ENCODE results near the gene PFDN4. TPM values are rescaled to one million over a fixed set of nuclear protein-coding genes. Genes with fewer than 3 reads are reported as not detected.
"Not testable (repeated sequence)": the region's sequence is repeated elsewhere in the genome, so short reads cannot be mapped to it uniquely, and the experiment has no call there.

PFDN4 gene
- total RNA-seq, 2 experiments from 2014 or later, result 22.2 to 24.5 TPM

GRCh38 chr20:54244113-54244512 lies 36.2 kb downstream of the PFDN4 start:
- Mint-ChIP-seq H3K27ac (no peak overlapping the region), H3K27me3 (ENCODE audit: low read depth) (peaks cover 6% of the 10 kb centered on the region), H3K4me1 (ENCODE audit: low read depth) (no peaks in the 10 kb centered on the region), H3K9me3 (ENCODE audit: insufficient read depth) (no peaks in the 10 kb centered on the region), H3K36me3 (ENCODE audit: low read depth) (no peaks in the 10 kb centered on the region), H3K4me3 (no peak overlapping the region)
- CTCF ChIA-PET, result no interaction called here
- POLR2A ChIA-PET, result interaction anchor here (1.2 kb wide), 1 partner anchor 22 kb away, joined by 3 read pairs; no protein-coding TSS in a partner anchor
- no peak for DNase-seq
- no peak for ATAC-seq

DNA sequence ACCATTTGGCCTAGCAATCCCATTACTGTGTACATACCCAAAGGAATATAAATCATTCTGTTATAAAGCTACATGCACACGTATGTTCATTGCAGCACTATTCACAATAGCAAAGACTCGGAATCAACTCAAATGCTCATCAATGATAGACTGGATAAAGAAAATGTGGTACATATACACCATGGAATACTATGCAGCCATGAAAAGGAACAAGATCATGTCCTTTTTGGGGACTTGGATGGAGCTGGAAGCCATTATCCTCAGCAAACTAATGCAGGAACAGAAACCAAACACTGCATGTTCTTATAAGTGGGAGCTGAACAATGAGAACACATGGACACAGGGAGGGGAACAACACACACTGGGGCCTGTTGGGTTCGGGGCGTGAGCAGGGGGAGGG lies 40.8 kb downstream of the PFDN4 start:
- H3K9me3 Mint-ChIP-seq (ENCODE audit: insufficient read depth); H3K4me3 Mint-ChIP-seq; H3K27ac Mint-ChIP-seq; H3K36me3 Mint-ChIP-seq (ENCODE audit: low read depth); H3K4me1 Mint-ChIP-seq (ENCODE audit: low read depth); DNase-seq; ATAC-seq; H3K27me3 Mint-ChIP-seq (ENCODE audit: low read depth); POLR2A ChIA-PET: not testable (repeated sequence)
- CTCF ChIA-PET, result interaction anchor here (0.6 kb wide), 1 partner anchor 682 kb away, joined by 3 read pairs; no protein-coding TSS in a partner anchor

- Mint-ChIP-seq H3K36me3 (ENCODE audit: low read depth) (no peaks in the 10 kb centered on the region), H3K27ac (no peak overlapping the region), H3K9me3 (ENCODE audit: insufficient read depth) (no peaks in the 10 kb centered on the region), H3K4me3 (no peak overlapping the region), H3K27me3 (ENCODE audit: low read depth) (no peaks in the 10 kb centered on the region), H3K4me1 (ENCODE audit: low read depth) (no peaks in the 10 kb centered on the region)
- no peak for DNase-seq
- no peak for ATAC-seq
- POLR2A ChIA-PET, result no interaction called here
- CTCF ChIA-PET, result no interaction called here
Observed at GRCh38 chr20:54250691-54251090, 42.8 kb downstream of the PFDN4 start.

DNA sequence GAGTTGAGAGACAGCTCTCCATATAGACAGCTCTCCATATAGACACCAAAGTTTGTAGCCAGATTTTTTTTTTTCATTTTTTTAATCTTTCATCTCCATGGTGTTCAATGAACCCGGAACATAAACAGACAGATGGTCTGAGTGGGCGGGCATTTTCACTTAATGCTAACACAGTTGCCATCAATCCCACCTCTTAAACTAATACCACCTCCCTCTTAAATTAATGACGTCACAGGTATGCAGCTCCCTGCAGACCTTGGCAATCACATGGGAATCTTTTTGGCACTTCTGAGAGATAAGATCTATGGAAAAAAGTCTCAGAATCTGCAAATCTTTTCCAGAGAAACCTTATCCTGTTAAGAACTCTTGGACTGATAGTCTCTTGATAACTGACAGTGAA lies 43.2 kb downstream of the PFDN4 start:
- H3K27me3 Mint-ChIP-seq (ENCODE audit: low read depth), result no peaks in the 10 kb centered on the region
- ChIA-PET CTCF (interaction anchor here (1.5 kb wide), 1 partner anchor 17 kb away, joined by 4 read pairs; no protein-coding TSS in a partner anchor), POLR2A (no interaction called here)
- H3K9me3 Mint-ChIP-seq (ENCODE audit: insufficient read depth), result no peaks in the 10 kb centered on the region
- H3K36me3 Mint-ChIP-seq (ENCODE audit: low read depth), result no peaks in the 10 kb centered on the region
- no peak for ATAC-seq
- H3K27ac Mint-ChIP-seq, result no peak overlapping the region
- H3K4me1 Mint-ChIP-seq (ENCODE audit: low read depth), result no peaks in the 10 kb centered on the region
- DNase-seq, result no peak
- no peak overlapping the region for H3K4me3 Mint-ChIP-seq

- Mint-ChIP-seq H3K9me3 (ENCODE audit: insufficient read depth) (no peaks in the 10 kb centered on the region), H3K4me3 (no peak overlapping the region), H3K27ac (no peak overlapping the region), H3K36me3 (ENCODE audit: low read depth) (no peaks in the 10 kb centered on the region), H3K27me3 (ENCODE audit: low read depth) (no peaks in the 10 kb centered on the region), H3K4me1 (ENCODE audit: low read depth) (no peaks in the 10 kb centered on the region)
- POLR2A ChIA-PET, result no interaction called here
- CTCF ChIA-PET, result interaction anchor here (0.6 kb wide), 1 partner anchor 38 kb away, joined by 3 read pairs; no protein-coding TSS in a partner anchor
- DNase-seq, result no peak
- no peak for ATAC-seq
Observed at GRCh38 chr20:54254596-54254995, 46.7 kb downstream of the PFDN4 start.

DNA sequence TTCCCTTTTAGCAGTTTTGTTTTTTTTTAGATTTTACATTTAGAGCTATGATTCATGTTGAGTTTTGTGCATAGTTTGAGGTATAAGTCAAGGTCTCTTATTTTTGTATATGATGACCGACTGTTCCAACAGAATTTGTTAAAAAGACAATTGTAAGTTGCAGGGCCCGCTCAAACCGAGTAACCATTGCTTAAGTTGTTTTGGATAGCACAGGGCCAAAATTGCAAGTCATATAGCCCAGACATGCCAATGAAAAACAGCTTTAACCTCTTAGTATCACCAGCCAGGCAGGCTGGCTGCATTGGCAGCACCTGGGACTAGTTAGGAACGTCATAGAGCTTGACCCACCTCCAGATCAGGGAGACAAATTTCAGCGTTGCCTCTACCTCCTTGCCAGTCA lies 47.3 kb downstream of the PFDN4 start:
- no peaks in the 10 kb centered on the region for H3K9me3 Mint-ChIP-seq (ENCODE audit: insufficient read depth)
- H3K4me3 Mint-ChIP-seq, result no peak overlapping the region
- ChIA-PET CTCF (interaction anchor here (0.6 to 0.8 kb wide), 2 partner anchors 33 to 37 kb away, joined by 3 read pairs; no protein-coding TSS in a partner anchor), POLR2A (no interaction called here)
- ATAC-seq (no peak), DNase-seq (no peak)
- H3K27me3 Mint-ChIP-seq (ENCODE audit: low read depth), result no peaks in the 10 kb centered on the region
- H3K36me3 Mint-ChIP-seq (ENCODE audit: low read depth), result no peaks in the 10 kb centered on the region
- H3K4me1 Mint-ChIP-seq (ENCODE audit: low read depth), result no peaks in the 10 kb centered on the region
- no peak overlapping the region for H3K27ac Mint-ChIP-seq

GRCh38 chr20:54256202-54256601 lies 48.3 kb downstream of the PFDN4 start:
- no peak for DNase-seq
- no peaks in the 10 kb centered on the region for H3K36me3 Mint-ChIP-seq (ENCODE audit: low read depth)
- POLR2A ChIA-PET, result no interaction called here
- ATAC-seq, result no peak
- H3K4me1 Mint-ChIP-seq (ENCODE audit: low read depth), result no peaks in the 10 kb centered on the region
- no peaks in the 10 kb centered on the region for H3K9me3 Mint-ChIP-seq (ENCODE audit: insufficient read depth)
- no peaks in the 10 kb centered on the region for H3K27me3 Mint-ChIP-seq (ENCODE audit: low read depth)
- no peak overlapping the region for H3K4me3 Mint-ChIP-seq
- CTCF ChIA-PET, result no interaction called here
- H3K27ac Mint-ChIP-seq, result no peak overlapping the region

DNA sequence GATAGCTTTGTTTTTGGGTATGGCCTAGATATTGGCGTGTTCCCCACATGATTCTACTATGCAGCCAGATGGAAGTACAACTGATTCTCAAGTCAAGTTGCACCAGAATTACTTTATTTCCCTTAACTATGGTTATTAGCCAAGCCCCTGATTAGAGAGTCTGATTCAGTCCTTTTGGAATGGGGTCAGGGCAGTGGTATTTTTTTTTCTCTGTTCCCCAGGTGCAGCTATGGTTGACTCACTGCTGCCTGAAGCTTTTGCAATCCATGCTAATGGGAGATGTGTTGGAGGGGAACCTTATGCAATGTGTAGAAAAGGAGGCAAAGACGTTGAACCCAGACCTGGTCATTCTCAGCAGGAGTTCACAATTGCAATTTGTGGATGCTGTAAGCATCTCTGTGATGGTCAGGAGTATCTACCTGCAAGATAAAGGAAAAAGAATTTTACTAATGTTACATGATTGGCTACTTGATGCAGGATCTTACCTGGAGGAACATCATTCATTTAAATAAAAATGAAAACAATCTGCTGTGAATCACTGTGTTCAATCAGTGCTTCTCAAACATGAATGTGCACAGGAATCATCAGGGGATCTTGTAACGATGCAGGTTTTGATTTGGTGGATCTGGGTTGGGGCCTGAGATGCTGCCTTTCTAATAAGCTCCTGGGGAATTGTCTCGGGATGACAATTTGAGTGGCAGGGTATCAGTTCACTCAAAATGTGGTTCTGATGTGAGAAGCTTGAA lies 49.4 kb downstream of the PFDN4 start:
- ATAC-seq (no peak), DNase-seq (no peak)
- POLR2A ChIA-PET, result interaction anchor here (0.6 kb wide), 1 partner anchor 132 kb away, joined by 3 read pairs; no protein-coding TSS in a partner anchor
- Mint-ChIP-seq H3K27me3 (ENCODE audit: low read depth) (no peaks in the 10 kb centered on the region), H3K27ac (no peak overlapping the region), H3K4me3 (no peak overlapping the region), H3K4me1 (ENCODE audit: low read depth) (no peaks in the 10 kb centered on the region), H3K9me3 (ENCODE audit: insufficient read depth) (no peaks in the 10 kb centered on the region), H3K36me3 (ENCODE audit: low read depth) (no peaks in the 10 kb centered on the region)
- CTCF ChIA-PET, result no interaction called here

DNA sequence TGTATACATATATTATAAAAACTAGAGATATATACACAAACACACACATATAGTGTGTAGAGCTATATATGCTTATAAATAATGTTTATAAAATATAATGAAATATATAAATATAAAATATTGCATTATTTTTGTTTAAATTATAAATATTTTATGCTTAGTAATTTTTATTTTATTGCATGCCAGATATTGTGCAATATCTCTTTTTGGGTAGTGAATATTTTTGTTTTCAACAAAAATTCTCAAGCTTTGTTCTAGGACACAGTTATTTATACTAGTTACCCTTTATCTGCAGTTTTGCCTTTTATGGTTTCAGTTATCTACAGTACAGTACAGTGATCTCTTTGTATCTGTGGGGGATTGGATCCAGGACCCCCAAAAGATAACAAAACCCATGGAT lies 52.2 kb downstream of the PFDN4 start:
- H3K27me3 Mint-ChIP-seq (ENCODE audit: low read depth), result peaks cover 3% of the 10 kb centered on the region
- CTCF ChIA-PET, result no interaction called here
- H3K27ac Mint-ChIP-seq, result no peak overlapping the region
- POLR2A ChIA-PET, result no interaction called here
- H3K4me3 Mint-ChIP-seq, result no peak overlapping the region
- no peaks in the 10 kb centered on the region for H3K36me3 Mint-ChIP-seq (ENCODE audit: low read depth)
- H3K4me1 Mint-ChIP-seq (ENCODE audit: low read depth), result no peaks in the 10 kb centered on the region
- H3K9me3 Mint-ChIP-seq (ENCODE audit: insufficient read depth), result no peaks in the 10 kb centered on the region
- ATAC-seq, result no peak
- DNase-seq, result no peak

GRCh38 chr20:54262671-54263070 lies 54.8 kb downstream of the PFDN4 start:
- ATAC-seq, result no peak
- no peaks in the 10 kb centered on the region for H3K4me1 Mint-ChIP-seq (ENCODE audit: low read depth)
- H3K27ac Mint-ChIP-seq, result no peak overlapping the region
- CTCF ChIA-PET, result interaction anchor here (0.6 kb wide), 1 partner anchor 176 kb away, joined by 3 read pairs; no protein-coding TSS in a partner anchor
- no peaks in the 10 kb centered on the region for H3K9me3 Mint-ChIP-seq (ENCODE audit: insufficient read depth)
- H3K36me3 Mint-ChIP-seq (ENCODE audit: low read depth), result no peaks in the 10 kb centered on the region
- H3K4me3 Mint-ChIP-seq, result no peak overlapping the region
- POLR2A ChIA-PET, result interaction anchor here (0.6 kb wide), 1 partner anchor 338 kb away, joined by 3 read pairs; no protein-coding TSS in a partner anchor
- no peak for DNase-seq
- peaks cover 3% of the 10 kb centered on the region for H3K27me3 Mint-ChIP-seq (ENCODE audit: low read depth)

- Mint-ChIP-seq H3K36me3 (ENCODE audit: low read depth) (no peaks in the 10 kb centered on the region), H3K27ac (no peak overlapping the region), H3K4me3 (no peak overlapping the region), H3K27me3 (ENCODE audit: low read depth) (peaks cover 3% of the 10 kb centered on the region), H3K4me1 (ENCODE audit: low read depth) (no peaks in the 10 kb centered on the region), H3K9me3 (ENCODE audit: insufficient read depth) (no peaks in the 10 kb centered on the region)
- CTCF ChIA-PET, result no interaction called here
- DNase-seq (no peak), ATAC-seq (no peak)
- POLR2A ChIA-PET, result interaction anchor here (0.6 kb wide), 1 partner anchor 339 kb away, joined by 3 read pairs; no protein-coding TSS in a partner anchor
Observed at GRCh38 chr20:54263116-54263690, 55.3 kb downstream of the PFDN4 start.

DNA sequence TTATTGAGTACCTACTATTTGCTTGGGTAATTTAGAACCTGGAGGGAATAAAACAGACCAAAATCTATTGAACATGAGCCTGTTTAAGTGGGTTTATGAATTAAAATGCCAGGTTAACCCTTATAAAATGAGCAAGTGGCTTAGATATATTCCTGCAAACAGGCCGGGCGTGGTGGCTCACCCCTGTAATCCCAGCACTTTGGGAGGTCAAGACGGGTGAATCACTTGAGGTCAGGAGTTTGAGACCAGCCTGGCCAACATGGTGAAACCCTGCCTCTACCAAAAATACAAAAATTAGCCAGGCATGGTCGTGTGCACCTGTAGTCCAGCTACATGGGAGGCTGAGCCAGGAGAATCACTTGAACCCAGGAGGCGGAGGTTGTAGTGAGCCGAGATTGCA lies 57.9 kb downstream of the PFDN4 start:
- H3K36me3 Mint-ChIP-seq (ENCODE audit: low read depth); POLR2A ChIA-PET; H3K9me3 Mint-ChIP-seq (ENCODE audit: insufficient read depth); H3K27me3 Mint-ChIP-seq (ENCODE audit: low read depth); DNase-seq; ATAC-seq; CTCF ChIA-PET; H3K27ac Mint-ChIP-seq; H3K4me1 Mint-ChIP-seq (ENCODE audit: low read depth); H3K4me3 Mint-ChIP-seq: not testable (repeated sequence)
